ENCODE data around the gene SVIL.
"Not testable (repeated sequence)": the region's sequence is repeated elsewhere in the genome, so short reads cannot be mapped to it uniquely, and the experiment has no call there.

Gene SVIL

DNA sequence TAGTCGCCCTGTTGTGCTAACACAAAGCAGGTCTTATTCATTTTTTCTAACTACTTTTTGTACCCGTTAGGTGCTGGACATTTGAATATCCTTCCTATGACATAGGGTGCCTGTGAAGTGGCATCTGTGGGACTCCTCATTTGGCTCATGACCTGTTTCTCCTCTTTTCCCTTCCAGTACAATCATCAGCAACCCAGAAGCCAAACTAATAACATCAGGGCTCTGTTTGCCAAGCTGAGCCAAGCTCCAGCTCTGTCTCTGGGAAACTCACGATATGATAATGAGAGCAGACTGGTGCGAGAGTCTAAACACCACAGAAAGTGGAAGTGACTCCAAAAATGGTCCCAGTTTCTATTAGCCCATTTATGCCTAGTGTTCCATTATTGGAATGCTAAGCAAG lies 92.0 kb downstream of the SVIL start:
- no peak for DNase-seq (ENCODE audit: low read depth, low spot score)

- no peak for DNase-seq (ENCODE audit: low read depth, low spot score)
Observed at GRCh38 chr10:29541422-29542210, 93.2 kb downstream of the SVIL start.

DNA sequence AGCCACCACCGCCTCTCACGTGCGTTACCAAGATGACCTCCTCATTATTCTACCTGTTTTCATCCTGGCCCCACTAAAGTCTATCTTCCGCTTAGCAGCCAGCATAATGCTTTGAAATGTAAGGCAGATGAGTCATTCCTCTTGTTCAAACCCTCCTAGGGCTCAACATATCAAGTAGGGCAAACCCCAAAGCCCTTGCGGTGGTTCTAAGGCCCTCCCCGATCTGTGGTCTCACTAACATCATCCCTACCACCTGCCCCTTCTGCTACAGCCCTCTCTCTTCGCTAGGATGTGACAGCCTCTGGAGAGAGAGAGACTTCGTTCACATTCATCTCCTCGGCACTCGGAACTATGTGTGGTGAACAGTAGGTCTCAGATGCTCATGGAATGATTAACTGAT lies 94.8 kb downstream of the SVIL start:
- no peak for DNase-seq (ENCODE audit: low read depth, low spot score)

DNA sequence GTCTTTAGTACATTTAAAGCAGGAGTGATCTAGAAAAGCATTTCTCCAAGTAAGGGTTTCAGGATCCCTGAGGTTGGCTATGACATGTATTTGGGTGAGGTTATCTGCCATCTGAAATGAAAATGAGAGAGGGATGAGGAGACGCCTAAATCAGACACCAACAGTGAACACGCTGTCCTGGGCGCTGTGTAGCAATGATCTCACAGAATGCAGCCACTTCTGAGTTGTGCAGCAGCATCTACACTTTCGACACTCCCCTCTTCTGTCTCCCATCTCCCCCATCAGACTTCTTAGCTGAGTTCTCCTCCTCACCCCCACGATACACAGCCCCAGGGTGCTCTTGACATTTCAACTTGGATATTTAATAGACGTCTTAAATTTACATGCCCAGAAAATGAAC lies 95.4 kb downstream of the SVIL start:
- no peak for DNase-seq (ENCODE audit: low read depth, low spot score)

GRCh38 chr10:29537799-29538198 lies 97.0 kb downstream of the SVIL start:
- DNase-seq (ENCODE audit: low read depth, low spot score): no peak

DNA sequence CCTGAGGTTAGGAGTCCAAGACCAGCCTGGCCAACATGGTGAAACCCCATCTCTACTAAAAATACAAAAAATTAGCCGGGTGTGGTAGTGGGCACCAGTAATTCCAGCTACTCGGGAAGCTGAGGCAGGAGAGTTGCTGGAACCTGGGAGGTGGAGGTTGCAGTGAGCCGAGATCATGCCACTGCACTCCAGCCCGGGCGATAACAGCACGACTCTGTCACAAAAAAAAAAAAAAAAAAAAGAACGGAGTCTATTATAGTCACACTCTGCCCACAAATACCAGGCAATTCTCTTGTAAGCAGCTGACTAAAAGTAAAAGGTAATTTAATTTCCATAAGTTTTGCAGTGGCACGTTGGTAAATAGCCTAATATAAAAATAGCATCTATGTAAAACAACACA lies 98.1 kb downstream of the SVIL start:
- not testable (repeated sequence) for DNase-seq (ENCODE audit: low read depth, low spot score)

GRCh38 chr10:29535778-29536453 lies 98.9 kb downstream of the SVIL start:
- no peak for DNase-seq (ENCODE audit: low read depth, low spot score)

- no peak for DNase-seq (ENCODE audit: low read depth, low spot score)
Observed at GRCh38 chr10:29535012-29535777, 99.6 kb downstream of the SVIL start.

- no peak for DNase-seq (ENCODE audit: low read depth, low spot score)
Observed at GRCh38 chr10:29534590-29534989, 100.2 kb downstream of the SVIL start.

GRCh38 chr10:29533696-29534285 lies 101.0 kb downstream of the SVIL start:
- DNase-seq (ENCODE audit: low read depth, low spot score): no peak

- no peak for DNase-seq (ENCODE audit: low read depth, low spot score)
Observed at GRCh38 chr10:29533046-29533445, 101.7 kb downstream of the SVIL start.

DNA sequence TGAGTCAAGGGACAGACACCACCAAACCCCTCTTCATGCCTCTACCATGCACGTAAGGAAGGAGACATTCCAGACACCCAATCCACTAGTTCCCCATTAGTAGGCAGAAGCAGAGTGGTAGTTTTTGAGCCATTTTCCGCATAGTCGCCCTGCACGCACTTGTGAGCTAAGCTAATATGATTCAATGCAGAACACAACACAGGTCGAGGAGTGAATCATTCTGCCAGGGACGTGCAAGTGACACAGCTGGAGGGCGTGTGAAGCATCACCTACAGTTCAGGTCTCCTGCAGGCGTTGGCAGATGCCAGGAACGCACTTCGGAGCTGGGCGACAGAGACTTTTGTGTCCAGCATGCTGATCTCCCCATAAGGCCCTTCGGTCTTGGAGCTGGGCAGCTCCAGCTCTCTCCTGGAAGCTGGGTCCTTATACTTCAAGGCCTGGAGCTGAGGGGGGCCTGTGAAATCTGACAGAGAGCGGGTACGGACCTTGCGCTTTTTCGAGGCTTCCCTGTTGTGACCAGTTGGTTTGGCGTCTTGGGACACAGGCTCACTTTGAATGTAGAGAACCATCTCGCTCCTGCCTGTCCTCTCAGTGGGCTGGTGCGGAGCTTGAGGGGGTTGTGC lies 102.4 kb downstream of the SVIL start:
- no peak for DNase-seq (ENCODE audit: low read depth, low spot score)

DNA sequence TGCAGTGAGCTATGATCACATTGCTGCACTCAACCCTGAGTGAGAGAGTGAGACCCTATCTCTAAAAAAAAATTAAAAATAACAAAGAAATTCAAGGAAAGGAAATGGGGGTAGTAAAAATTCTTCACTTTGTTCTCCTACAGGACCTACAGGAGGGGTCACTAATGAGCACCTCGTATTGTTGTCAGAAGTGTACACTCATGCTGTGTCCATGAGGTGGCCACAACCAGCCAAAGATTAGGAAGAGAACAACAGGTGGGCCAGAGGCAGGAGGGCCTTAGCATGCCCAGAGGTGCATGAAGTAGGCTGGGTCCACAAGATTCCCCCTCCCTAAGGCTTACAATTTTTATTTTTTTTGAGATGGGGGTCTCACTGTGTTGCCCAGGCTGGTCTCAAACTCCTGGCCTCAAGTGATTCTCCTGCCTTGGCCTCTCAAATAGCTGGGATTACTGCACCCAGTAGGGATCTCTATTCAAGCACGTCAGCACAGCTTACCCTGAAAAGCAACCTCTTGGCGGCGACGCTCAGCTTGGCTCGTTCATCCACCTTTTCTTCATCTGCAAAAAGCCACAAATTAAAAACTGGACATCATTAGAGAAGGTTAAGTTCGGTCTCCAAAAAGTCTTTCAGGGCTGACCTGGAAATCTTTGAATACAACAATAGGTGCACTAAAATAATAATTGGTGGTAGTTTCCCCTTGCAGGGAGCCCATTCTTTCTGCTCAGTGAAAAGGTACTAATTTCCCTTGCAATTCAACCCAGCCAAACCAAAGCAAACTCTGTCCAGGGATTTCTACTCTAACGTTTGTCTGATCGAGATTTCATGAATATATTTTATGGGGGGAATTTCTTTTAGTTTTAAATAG lies 104.4 kb downstream of the SVIL start:
- DNase-seq (ENCODE audit: low read depth, low spot score): no peak

DNA sequence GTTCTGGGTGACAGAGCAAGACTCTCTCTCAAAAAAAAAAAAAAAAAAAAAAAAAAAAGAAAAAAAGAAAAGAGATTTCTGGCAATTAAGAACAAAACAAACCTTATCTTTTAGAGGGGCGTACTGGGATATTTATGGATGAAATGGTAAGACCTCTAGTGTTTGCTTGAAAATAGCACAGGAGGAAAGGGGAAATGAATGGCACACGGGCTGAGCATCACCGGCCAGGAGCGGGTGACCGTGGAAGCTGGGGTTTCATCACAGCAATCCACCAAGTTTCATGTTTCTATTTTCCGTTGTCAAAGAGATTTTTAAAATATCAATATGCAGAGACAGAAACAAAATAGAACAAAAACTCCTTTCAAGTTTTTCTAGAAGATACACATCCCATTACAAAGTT lies 105.6 kb downstream of the SVIL start:
- no peak for DNase-seq (ENCODE audit: low read depth, low spot score)

- DNase-seq (ENCODE audit: low read depth, low spot score): no peak
Observed at GRCh38 chr10:29525762-29526161, 109.0 kb downstream of the SVIL start.

GRCh38 chr10:29524720-29525119 lies 110.1 kb downstream of the SVIL start:
- no peak for DNase-seq (ENCODE audit: low read depth, low spot score)

DNA sequence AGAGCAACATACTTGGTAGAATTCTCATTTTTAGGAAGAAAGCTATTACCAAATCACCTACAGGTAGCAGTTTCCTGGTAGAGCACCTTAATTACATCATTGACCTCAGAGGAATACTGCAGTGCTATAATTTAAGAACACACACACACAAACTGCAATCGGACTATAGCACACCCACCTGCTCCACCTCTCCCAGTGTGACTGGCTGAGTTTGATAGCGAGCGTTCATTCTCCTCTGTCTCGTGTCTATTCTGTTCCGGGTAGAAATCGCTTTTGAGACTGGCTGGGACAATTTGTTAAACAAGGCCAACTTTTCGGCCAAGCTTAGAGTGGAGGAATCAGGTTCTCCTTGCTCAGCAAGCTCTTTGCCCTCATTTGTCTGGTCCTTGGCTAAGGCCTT lies 110.5 kb downstream of the SVIL start:
- no peak for DNase-seq (ENCODE audit: low read depth, low spot score)

GRCh38 chr10:29522918-29523317 lies 111.9 kb downstream of the SVIL start:
- no peak for DNase-seq (ENCODE audit: low read depth, low spot score)

GRCh38 chr10:29522061-29522855 lies 112.5 kb downstream of the SVIL start:
- peak; percentile 79 for DNase-seq (ENCODE audit: low read depth, low spot score)

DNA sequence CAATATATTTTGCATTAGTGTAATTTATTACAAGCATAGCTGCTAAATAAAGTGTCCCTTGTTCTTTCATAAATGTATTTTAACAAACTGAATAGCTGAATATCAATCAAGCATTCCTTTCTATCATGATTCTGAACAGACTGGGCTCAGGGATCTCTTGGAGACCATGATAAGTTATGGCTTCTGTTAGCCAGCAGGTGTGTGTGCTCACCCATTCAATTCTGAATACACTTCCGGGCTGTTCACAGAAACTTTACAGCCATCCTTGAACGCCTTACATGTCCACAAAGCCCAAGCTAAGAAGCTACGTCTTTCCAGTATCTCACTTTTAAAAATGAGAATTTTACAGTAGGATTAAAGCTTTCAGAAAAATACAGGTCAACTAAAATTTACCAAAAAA lies 115.1 kb downstream of the SVIL start:
- DNase-seq (ENCODE audit: low read depth, low spot score): no peak

Data from smooth muscle cell of the brain vasculature (primary cell).